Activated CD8-positive, alpha-beta memory T cell treated with anti-CD3 and anti-CD28 coated beads for 24 hours (primary cell): Measurements from ENCODE around the gene PCMTD2.
"Not testable (repeated sequence)": the region's sequence is repeated elsewhere in the genome, so short reads cannot be mapped to it uniquely, and the experiment has no call there.

ENCODE experiments used
- DNase-seq: peaks from one replicate; pipeline ENCODE4 v3.0.0-alpha.2; 2020

Gene PCMTD2

DNA sequence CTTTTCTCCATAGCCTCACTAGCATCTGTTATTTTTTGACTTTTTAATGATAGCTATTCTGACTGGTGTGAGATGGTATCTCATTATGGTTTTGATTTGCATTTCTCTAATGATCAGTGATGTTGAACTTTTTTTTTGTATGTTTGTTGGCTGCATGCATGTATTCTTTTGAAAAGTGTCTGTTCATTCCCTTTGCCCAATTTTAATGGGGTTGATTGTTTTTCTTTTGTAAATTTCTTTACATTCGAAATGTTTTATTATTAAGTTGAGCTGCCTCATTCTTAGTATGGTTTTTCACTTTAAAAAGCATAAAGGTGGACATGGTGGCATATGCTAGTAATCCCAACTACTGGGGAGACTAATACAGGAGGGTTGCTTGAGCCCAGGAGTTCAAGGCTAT lies 58.2 kb downstream of the PCMTD2 start:
- not testable (repeated sequence) for DNase-seq

DNA sequence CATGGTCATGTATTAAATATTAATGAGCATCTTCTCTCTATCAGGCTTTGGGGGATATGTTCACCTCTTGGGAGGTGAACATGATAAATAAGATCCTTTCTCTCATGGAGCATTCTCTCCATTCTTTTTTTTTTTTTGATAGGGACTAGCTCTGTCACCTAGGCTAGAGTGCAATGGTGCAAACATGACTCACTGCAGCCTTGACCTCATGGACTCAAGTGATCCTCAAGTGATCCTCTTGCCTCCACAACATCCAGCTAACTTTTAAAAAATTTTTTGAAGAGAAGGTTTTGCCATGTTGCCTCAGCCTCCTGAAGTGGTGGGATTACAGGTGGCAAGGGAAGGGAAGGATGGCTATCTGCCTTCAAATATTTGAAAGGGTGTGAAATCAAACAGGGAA lies 59.8 kb downstream of the PCMTD2 start:
- DNase-seq, result not testable (repeated sequence)

DNA sequence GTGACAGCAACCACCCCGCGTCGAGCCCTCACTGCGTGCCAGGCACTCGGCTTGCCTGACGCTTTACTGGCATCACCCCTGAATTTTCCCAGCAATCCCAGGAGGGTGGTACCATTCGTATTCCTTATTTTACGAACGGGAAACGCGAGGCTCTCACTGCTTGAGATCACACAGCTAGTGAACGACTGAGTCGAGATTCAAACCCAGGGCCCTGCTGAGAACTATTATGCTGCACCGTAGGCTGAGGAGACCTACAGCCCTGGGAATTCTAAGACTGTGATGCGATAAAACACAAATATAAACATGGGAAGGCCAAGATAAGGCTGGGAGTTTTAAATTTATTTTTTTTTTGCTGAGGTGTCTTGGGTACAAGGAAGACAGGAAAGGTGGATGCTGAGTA lies 60.3 kb downstream of the PCMTD2 start:
- not testable (repeated sequence) for DNase-seq

DNA sequence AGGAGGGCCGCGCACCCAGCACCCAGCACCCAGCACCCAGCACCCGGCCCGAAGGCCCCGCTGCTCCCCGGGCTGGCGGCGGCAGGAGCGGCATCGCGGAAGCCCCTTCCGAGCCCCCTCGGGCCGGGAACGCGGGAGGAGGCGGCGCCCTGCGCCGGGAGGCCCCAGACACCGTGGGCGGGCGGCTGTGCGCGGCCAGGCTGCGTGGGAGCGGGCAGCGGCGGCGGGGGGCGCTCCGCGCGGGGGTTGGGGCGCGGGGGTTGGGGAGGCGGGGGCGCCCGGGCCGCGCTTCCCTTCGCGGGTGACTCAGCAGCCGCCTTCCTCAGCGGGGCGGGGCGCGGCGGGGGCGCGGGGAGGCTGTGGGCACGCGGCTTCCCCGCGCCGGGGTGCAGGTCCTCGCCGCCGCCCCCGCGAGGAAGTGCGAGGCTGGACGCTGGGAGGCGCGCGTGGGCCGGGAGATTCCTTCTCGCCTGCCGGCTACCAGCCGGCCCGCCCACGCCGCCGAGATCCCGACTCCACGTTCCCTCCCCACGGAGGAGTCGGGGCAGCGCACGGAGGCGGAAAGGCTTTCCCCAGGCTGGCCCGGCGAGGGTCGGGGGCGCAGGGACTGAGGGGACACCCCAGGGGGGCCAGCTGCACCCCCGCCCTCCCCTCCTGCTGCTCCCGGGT lies 61.0 kb downstream of the PCMTD2 start:
- DNase-seq, result not testable (repeated sequence)

DNA sequence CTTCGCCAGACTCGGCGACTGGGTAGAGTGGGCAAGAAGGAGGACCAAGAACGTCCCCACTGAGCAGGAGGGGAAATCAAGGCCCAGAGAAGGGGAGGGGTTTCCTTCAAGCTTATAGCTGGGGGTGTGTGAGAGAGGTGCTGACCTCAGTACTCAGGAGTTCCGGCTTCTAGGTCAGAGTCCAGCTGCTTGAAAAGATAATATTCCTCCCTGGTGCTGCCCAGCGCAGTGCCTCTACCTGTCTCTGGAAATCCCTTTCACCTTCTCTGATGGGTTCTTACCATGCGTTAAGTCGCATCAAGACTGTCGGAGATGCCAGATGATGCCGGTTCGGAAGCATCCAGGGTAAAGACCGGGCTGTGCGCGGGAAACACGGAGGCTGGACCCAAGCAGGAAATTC lies 61.8 kb downstream of the PCMTD2 start:
- DNase-seq, result not testable (repeated sequence)

DNA sequence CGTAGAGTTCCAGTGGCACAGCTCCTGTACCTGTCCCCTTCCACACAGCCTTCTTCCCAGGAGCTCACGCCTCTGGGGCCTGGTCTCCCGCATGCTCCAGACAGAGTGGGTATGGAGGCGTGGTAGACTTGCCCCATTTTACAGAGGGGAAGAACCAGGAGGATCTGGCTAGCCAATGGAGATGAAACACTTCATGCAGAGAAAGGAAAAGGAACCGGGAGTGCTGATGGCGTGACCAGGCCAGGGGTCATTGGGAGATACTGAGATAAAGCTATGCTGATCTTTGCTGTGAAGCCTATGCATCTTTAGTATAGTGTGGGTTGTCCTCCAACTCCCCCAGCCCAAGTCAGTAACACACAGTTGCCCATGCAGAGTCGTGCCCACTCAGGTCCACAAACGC lies 62.5 kb downstream of the PCMTD2 start:
- not testable (repeated sequence) for DNase-seq

DNA sequence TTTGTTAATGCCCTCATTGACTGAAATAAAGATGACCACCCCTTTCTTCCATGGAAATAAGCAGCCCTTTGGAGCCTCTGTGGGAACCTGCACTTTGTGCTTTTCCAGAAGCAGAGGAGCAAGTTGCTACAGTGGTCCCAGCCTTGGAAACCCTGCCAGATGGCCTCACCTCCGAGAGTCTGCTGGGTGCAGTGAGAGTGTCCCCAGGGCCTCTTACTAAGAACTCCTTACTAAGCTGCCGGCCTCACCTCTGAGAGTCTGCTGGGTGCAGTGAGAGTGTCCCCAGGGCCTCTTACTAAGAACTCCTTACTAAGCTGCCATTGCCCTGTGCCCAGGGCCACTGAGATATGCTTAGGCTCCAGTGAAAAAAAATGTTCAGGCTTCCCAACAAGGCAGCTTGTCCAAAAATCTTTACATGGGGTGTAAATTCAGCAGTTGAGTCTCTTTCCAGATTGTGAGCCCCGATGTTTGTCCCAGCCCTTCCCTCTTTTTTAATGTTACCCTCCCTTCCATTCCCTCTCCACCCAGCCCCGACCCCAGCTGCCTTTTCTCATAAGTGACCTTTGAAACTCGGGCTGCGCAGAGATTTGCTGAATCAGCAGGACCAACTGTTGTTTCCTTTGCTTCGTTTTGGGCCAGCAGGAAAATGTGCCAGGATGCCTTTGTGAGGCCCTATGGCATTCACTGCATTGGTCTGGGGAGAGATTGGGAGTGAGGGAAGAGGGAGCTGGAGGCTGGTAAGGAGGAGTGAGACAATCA lies 66.7 kb downstream of the PCMTD2 start:
- not testable (repeated sequence) for DNase-seq
